Liver (tissue), 9 donors: Measurements from ENCODE around the gene RAB3B. TPM values are rescaled to one million over a fixed set of nuclear protein-coding genes. Genes with fewer than 3 reads are reported as not detected.

Experiments used
- DNase-seq: peaks from one replicate; pipeline ENCODE4 v3.0.0-alpha.2; 2017; ENCODE audit warnings: low spot score
- H3K27ac ChIP-seq, 2 donors: one replicate each; pipeline ENCODE4 v1.7.0; 2013; ENCODE audit warnings: inconsistent platforms in 2 of 2, low read length in 2 of 2, control low read depth in 1 of 2, low read depth in 1 of 2, mild to moderate bottlenecking in 1 of 2
- H3K27me3 ChIP-seq, 4 donors: one replicate each; pipeline versions ENCODE4 v1.6.1 to v1.7.0; 2013; ENCODE audit warnings: low read length in 3 of 4, inconsistent platforms in 1 of 4, mild to moderate bottlenecking in 1 of 4, moderate library complexity in 1 of 4; ENCODE audit not compliant: control insufficient read depth in 4 of 4, insufficient read depth in 4 of 4
- H3K36me3 ChIP-seq, 4 donors: one replicate each; pipeline versions ENCODE4 v1.6.1 to v1.7.0; 2013; ENCODE audit warnings: low read length in 3 of 4, mild to moderate bottlenecking in 3 of 4, low read depth in 1 of 4, moderate library complexity in 1 of 4; ENCODE audit not compliant: control insufficient read depth in 4 of 4, insufficient read depth in 3 of 4
- H3K4me1 ChIP-seq, 4 donors: one replicate each; pipeline versions ENCODE4 v1.6.1 to v1.7.0; 2013; ENCODE audit warnings: low read length in 3 of 4, mild to moderate bottlenecking in 3 of 4, moderate library complexity in 1 of 4; ENCODE audit not compliant: control insufficient read depth in 4 of 4, insufficient read depth in 4 of 4
- H3K4me3 ChIP-seq, 3 donors: one replicate each; pipeline versions ENCODE4 v1.6.1 to v1.7.0; 2013; ENCODE audit warnings: low read length in 3 of 3, control low read depth in 1 of 3, low read depth in 1 of 3, mild to moderate bottlenecking in 1 of 3
- H3K9ac ChIP-seq, 2 donors: one replicate each; pipeline ENCODE4 v1.7.0; 2013; ENCODE audit warnings: low read length in 2 of 2, mild to moderate bottlenecking in 2 of 2, moderate library complexity in 2 of 2, control low read depth in 1 of 2, low read depth in 1 of 2
- H3K9me3 ChIP-seq, 4 donors: one replicate each; pipeline versions ENCODE4 v1.6.1 to v1.7.0; 2013; ENCODE audit warnings: low read length in 3 of 4; ENCODE audit not compliant: control insufficient read depth in 4 of 4
- ATF3 ChIP-seq: IDR thresholded peaks from 2 replicates; pipeline ENCODE4 v1.6.1; 2016; ENCODE audit warnings: antibody characterized with exemption
- EGR1 ChIP-seq, 2 donors: IDR thresholded peaks; 2 replicates each; pipeline ENCODE4 v1.6.1; 2016 to 2018; ENCODE audit warnings: antibody characterized with exemption in 2 of 2, low read depth in 2 of 2
- FOXA1 ChIP-seq: IDR thresholded peaks from 2 replicates; pipeline ENCODE4 v1.6.1; 2016; ENCODE audit warnings: antibody characterized with exemption
- FOXA2 ChIP-seq: IDR thresholded peaks from 2 replicates; pipeline ENCODE4 v1.6.1; 2016; ENCODE audit warnings: antibody characterized with exemption
- HNF4A ChIP-seq, 2 donors: conservative IDR thresholded peaks; 2 replicates each; pipeline ENCODE4 v1.6.1; 2016; ENCODE audit warnings: antibody characterized with exemption in 2 of 2, mild to moderate bottlenecking in 2 of 2
- HNF4G ChIP-seq: IDR thresholded peaks from 2 replicates; pipeline ENCODE4 v1.6.1; 2016; ENCODE audit warnings: antibody characterized with exemption
- JUND ChIP-seq, 2 donors: IDR thresholded peaks; 2 replicates each; pipeline ENCODE4 v1.6.1; 2016; ENCODE audit warnings: antibody characterized with exemption in 2 of 2
- NR2F2 ChIP-seq: IDR thresholded peaks from 2 replicates; pipeline ENCODE4 v1.6.1; 2016; ENCODE audit warnings: antibody characterized with exemption
- RAD21 ChIP-seq, 2 donors: IDR thresholded peaks; 2 replicates each; pipeline ENCODE4 v1.6.1; 2016; ENCODE audit warnings: antibody characterized with exemption in 2 of 2, mild to moderate bottlenecking in 2 of 2
- RXRA ChIP-seq, 2 donors: IDR thresholded peaks; 2 replicates each; pipeline ENCODE4 v1.6.1; 2017 to 2018; ENCODE audit warnings: antibody characterized with exemption in 2 of 2, mild to moderate bottlenecking in 1 of 2
- SP1 ChIP-seq: IDR thresholded peaks from 2 replicates; pipeline ENCODE4 v1.6.1; 2018; ENCODE audit warnings: antibody characterized with exemption, mild to moderate bottlenecking
- YY1 ChIP-seq: IDR thresholded peaks from 2 replicates; pipeline ENCODE4 v1.6.1; 2016; ENCODE audit warnings: antibody characterized with exemption, mild to moderate bottlenecking
- WGBS: extraction: QIAGEN DNeasy Blood & Tissue Kit; methylation state at CpG from one replicate; pipeline ENCODE4 v1.1.7; 2013; 5-methylcytosine and 5-hydroxymethylcytosine counted together
- polyA plus RNA-seq, 2 donors: library from polyadenylated mRNA; stranded (reverse) in 1 of 2; unstranded in 1 of 2; fragments of 200-250 nt in 1 of 2; fragments of >200 nt in 1 of 2; fragmentation: Nextera tagmentation in 1 of 2; extraction: Ambion mirVana in 1 of 2; gene quantifications; one replicate each; pipeline versions ENCODE4 v1.2.1 to v1.2.3, GENCODE V29; 2013 to 2015
- total RNA-seq, 2 donors: library from RNA; depleted of rRNA; stranded (reverse); fragments of >200 nt; gene quantifications; one replicate each; pipeline ENCODE4 v1.2.3, GENCODE V29; 2014
- TF ChIP-seq, protein P1 (sequence below): IDR thresholded peaks from 2 replicates; pipeline ENCODE4 v1.6.1; 2016; ENCODE audit warnings: antibody characterized with exemption
- TF ChIP-seq, protein P2 (sequence below): IDR thresholded peaks from 2 replicates; pipeline ENCODE4 v1.6.1; 2016; ENCODE audit warnings: antibody characterized with exemption
- TF ChIP-seq, protein P3 (sequence below): IDR thresholded peaks from 2 replicates; pipeline ENCODE4 v1.6.1; 2016; ENCODE audit warnings: antibody characterized with exemption, mild to moderate bottlenecking
- donor health status: healthy.
- donor health status: healthy.
- donor health status: healthy.
- donor health status: healthy.
- donor health status: healthy.

The RAB3B gene
- total and polyA plus RNA-seq, 4 donors = 0.17 to 5.4 (median 0.32) TPM

DNA sequence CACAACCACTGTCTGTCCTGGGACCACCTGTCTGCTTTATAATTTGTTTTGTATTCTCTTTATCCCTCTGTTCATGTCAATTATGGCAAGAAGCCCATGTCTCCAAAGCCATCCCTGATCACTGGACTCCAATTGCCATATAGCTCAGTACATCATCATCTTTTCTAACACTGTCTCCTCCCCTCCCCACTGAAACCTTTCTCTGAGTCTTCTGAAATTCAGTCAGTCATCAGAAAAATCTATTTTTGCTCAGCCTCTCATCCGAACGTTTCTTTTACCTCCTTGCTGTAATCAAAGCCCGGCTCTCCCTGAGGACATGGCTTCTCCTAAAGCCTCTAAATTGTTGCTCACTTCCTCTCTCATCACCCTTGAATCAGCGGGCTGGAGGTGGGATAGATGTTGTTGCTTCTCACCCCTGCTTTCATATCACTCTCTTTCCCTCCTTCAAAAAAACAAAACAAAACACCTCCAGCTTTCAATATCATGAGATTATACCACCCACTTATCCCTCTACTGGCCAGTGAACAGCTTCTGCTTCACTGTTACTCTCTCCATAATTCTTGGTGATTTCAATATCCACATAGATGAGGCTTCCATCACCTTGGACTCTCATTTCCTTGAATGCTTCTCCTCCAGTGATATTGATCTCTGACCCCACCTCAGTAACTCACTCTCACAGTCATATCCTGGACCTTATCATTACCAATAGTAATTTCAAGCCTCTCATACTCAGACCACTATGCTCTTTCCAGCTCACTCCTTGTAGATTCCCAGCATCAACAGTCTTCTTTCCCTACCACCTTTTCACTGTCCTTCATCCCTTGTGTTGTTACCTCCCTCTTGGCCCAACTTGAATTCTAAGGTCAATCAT, 27.8 kb downstream of the RAB3B start:
- Histone ChIP-seq H3K9ac (no peak overlapping the region), H3K27ac (no peak overlapping the region), H3K27me3 (no peaks in the 10 kb centered on the region), H3K4me3 (no peak overlapping the region), H3K4me1 (no peaks in the 10 kb centered on the region), H3K36me3 (no peaks in the 10 kb centered on the region), H3K9me3 (no peaks in the 10 kb centered on the region)
- no peak for DNase-seq
- 81% methylated on average over 4 of the region's 4 CpGs for WGBS
- TF ChIP-seq JUND (IDR thresholded peaks at IDR 0.05) = no peak
- TF ChIP-seq RAD21 (IDR thresholded peaks at IDR 0.05) = no peak

DNA sequence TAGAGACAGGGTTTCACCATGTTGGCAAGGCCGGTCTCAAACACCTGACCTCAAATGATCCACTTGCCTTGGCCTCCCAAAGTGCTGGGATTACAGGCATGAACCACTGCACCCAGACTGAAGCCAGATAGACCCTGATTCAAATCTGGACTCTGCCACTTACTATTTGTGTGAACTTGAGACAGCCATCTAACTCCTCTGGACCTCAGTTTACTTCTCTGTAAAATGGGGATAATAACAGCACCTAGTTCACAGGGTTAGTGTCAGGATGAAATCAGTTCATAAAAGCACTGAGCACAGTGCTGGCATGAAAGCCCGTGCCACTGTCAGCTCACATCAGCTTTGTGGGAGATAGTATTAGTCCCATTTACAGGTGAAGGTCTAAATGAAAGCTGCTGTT, 28.5 kb downstream of the RAB3B start:
- no peak overlapping the region for H3K4me3 ChIP-seq
- no peak overlapping the region for H3K9ac ChIP-seq
- DNase-seq = no peak
- no peaks in the 10 kb centered on the region for H3K9me3 ChIP-seq
- WGBS = 92% methylated on average over 2 of the region's 2 CpGs
- no peaks in the 10 kb centered on the region for H3K36me3 ChIP-seq
- H3K27me3 ChIP-seq = no peaks in the 10 kb centered on the region
- H3K4me1 ChIP-seq = no peaks in the 10 kb centered on the region
- TF ChIP-seq ATF3 (no peak), FOXA1 (no peak), HNF4G (no peak), YY1 (no peak), FOXA2 (no peak), HNF4A (conservative IDR thresholded peaks at IDR 0.05) (no peak), JUND (IDR thresholded peaks at IDR 0.05) (no peak), EGR1 (IDR thresholded peaks at IDR 0.05; ENCODE audit: low read depth in 2 of 2) (no peak), SP1 (no peak), RXRA (IDR thresholded peaks at IDR 0.05) (no peak), NR2F2 (no peak)
- TF ChIP-seq, protein P1, sequence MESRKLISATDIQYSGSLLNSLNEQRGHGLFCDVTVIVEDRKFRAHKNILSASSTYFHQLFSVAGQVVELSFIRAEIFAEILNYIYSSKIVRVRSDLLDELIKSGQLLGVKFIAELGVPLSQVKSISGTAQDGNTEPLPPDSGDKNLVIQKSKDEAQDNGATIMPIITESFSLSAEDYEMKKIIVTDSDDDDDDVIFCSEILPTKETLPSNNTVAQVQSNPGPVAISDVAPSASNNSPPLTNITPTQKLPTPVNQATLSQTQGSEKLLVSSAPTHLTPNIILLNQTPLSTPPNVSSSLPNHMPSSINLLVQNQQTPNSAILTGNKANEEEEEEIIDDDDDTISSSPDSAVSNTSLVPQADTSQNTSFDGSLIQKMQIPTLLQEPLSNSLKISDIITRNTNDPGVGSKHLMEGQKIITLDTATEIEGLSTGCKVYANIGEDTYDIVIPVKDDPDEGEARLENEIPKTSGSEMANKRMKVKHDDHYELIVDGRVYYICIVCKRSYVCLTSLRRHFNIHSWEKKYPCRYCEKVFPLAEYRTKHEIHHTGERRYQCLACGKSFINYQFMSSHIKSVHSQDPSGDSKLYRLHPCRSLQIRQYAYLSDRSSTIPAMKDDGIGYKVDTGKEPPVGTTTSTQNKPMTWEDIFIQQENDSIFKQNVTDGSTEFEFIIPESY = no peak
- TF ChIP-seq, protein P2, sequence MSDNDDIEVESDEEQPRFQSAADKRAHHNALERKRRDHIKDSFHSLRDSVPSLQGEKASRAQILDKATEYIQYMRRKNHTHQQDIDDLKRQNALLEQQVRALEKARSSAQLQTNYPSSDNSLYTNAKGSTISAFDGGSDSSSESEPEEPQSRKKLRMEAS = no peak
- TF ChIP-seq, protein P3, sequence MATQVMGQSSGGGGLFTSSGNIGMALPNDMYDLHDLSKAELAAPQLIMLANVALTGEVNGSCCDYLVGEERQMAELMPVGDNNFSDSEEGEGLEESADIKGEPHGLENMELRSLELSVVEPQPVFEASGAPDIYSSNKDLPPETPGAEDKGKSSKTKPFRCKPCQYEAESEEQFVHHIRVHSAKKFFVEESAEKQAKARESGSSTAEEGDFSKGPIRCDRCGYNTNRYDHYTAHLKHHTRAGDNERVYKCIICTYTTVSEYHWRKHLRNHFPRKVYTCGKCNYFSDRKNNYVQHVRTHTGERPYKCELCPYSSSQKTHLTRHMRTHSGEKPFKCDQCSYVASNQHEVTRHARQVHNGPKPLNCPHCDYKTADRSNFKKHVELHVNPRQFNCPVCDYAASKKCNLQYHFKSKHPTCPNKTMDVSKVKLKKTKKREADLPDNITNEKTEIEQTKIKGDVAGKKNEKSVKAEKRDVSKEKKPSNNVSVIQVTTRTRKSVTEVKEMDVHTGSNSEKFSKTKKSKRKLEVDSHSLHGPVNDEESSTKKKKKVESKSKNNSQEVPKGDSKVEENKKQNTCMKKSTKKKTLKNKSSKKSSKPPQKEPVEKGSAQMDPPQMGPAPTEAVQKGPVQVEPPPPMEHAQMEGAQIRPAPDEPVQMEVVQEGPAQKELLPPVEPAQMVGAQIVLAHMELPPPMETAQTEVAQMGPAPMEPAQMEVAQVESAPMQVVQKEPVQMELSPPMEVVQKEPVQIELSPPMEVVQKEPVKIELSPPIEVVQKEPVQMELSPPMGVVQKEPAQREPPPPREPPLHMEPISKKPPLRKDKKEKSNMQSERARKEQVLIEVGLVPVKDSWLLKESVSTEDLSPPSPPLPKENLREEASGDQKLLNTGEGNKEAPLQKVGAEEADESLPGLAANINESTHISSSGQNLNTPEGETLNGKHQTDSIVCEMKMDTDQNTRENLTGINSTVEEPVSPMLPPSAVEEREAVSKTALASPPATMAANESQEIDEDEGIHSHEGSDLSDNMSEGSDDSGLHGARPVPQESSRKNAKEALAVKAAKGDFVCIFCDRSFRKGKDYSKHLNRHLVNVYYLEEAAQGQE = no peak
- H3K27ac ChIP-seq = no peak overlapping the region
